ENCODE results near the gene DPM2. TPM values are rescaled to one million over a fixed set of nuclear protein-coding genes. Genes with fewer than 3 reads are reported as not detected.

Gene DPM2
- total RNA-seq, 4 donors from 2014 or later: 17.3 to 43.3 (median 35.5) TPM

DNA sequence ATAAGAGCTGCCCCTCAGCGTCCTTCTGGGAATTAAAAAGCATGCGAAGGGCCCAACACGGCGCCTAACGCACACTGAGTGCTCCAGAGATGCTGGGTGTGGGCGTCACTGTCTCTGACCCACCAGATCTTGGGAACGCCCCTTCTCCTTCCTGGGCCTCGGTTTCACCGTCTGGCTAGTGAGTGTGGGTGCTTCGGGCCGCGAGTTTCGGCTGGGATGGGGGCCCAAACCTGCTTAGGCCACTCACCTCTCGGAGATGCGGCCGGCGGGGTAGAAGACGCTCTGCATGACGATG, 10.8 kb downstream of the DPM2 start:
- Histone ChIP-seq H3K36me3 (no peaks in the 10 kb centered on the region), H3K9me3 (no peaks in the 10 kb centered on the region), H3K4me3 (replicated peaks in 1 of 3) (no peak overlapping the region), H3K27ac (no peak overlapping the region), H3K4me1 (peaks cover 28 to 34% of the 10 kb centered on the region in 2 donors), H3K27me3 (no peaks in the 10 kb centered on the region)
- 22 to 23% methylated on average over 14 of the region's 19 CpGs for WGBS, 2 donors
- DNase-seq: no peak
- intact Hi-C loops (cut with DNase I): loop anchor here (5.0 to 10.0 kb wide), 2 partner anchors 140 to 422 kb away; partner anchors contain the start of gene CDK9
- TF ChIP-seq CTCF (IDR thresholded peaks at IDR 0.05) (no peak), POLR2A (IDR thresholded peaks at IDR 0.05) (no peak)

- Histone ChIP-seq H3K9me3 (no peaks in the 10 kb centered on the region), H3K4me1 (peaks cover 25 to 31% of the 10 kb centered on the region in 2 donors), H3K27ac (no peak overlapping the region), H3K36me3 (no peaks in the 10 kb centered on the region), H3K4me3 (replicated peaks in 1 of 3) (no peak overlapping the region), H3K27me3 (no peaks in the 10 kb centered on the region)
- WGBS, 2 donors: 76% methylated on average over 12 to 14 of the region's 14 CpGs
- TF ChIP-seq POLR2A (IDR thresholded peaks at IDR 0.05) (no peak), CTCF (IDR thresholded peaks at IDR 0.05) (no peak)
- DNase-seq: no peak
- intact Hi-C loops (cut with DNase I): loop anchor here (5.0 to 10.0 kb wide), 2 partner anchors 139 to 421 kb away; partner anchors contain the start of gene CDK9
These were observed 11.4 kb downstream of the DPM2 start for GRCh38 chr9:127925959-127926905.

GRCh38 chr9:127924736-127925444, 12.8 kb downstream of the DPM2 start:
- DNase-seq: no peak
- no peaks in the 10 kb centered on the region for H3K9me3 ChIP-seq
- H3K27me3 ChIP-seq: no peaks in the 10 kb centered on the region
- intact Hi-C loops (cut with DNase I): loop anchor here (5.0 to 10.0 kb wide), 3 partner anchors 138 to 420 kb away; partner anchors contain the start of gene CDK9
- TF ChIP-seq CTCF (IDR thresholded peaks at IDR 0.05) (no peak), POLR2A (IDR thresholded peaks at IDR 0.05) (no peak)
- no peak overlapping the region for H3K4me3 ChIP-seq (replicated peaks in 1 of 3)
- no peak overlapping the region for H3K27ac ChIP-seq
- 92 to 93% methylated on average over 22 of the region's 22 CpGs for WGBS, 2 donors
- H3K36me3 ChIP-seq: no peaks in the 10 kb centered on the region
- peaks cover 14 to 20% of the 10 kb centered on the region in 2 donors for H3K4me1 ChIP-seq

DNA sequence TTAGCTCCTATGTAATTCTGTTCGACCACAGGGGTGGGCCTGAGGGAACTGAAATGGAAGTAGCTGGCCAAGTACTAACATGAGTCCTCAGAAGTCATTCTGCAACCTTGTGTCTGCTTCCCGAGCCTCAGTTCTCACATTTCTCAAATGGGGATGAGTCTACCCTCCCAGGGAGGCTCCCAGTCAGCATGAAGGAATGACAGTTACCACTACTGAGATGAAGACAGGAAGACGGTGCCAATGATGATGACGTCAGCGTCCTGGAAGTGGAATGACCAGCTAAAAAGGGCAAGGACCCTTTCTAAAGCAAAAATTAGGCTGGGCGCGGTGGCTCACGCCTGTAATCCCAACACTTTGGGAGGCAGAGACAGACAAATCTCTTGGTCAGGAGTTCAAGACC, 13.9 kb downstream of the DPM2 start:
- Histone ChIP-seq H3K4me1 (peaks cover 14 to 30% of the 10 kb centered on the region in 2 donors), H3K9me3 (no peaks in the 10 kb centered on the region), H3K27me3 (no peaks in the 10 kb centered on the region), H3K4me3 (replicated peaks in 1 of 3) (no peak overlapping the region), H3K36me3 (no peaks in the 10 kb centered on the region), H3K27ac (no peak overlapping the region)
- no peak for TF ChIP-seq POLR2A (IDR thresholded peaks at IDR 0.05)
- no peak for TF ChIP-seq CTCF (IDR thresholded peaks at IDR 0.05)
- intact Hi-C loops (cut with DNase I): loop anchor here (5.0 to 10.0 kb wide), 2 partner anchors 331 to 419 kb away; no protein-coding TSS in a partner anchor
- 83 to 89% methylated on average over 8 of the region's 8 CpGs for WGBS, 2 donors
- no peak for DNase-seq

All from thyroid gland (tissue), 4 donors.